ENCODE results near the gene CRYGD. TPM values are rescaled to one million over a fixed set of nuclear protein-coding genes. Genes with fewer than 3 reads are reported as not detected.

Gene CRYGD
- total RNA-seq, 1 donor from 2014 or later = not detected

DNA sequence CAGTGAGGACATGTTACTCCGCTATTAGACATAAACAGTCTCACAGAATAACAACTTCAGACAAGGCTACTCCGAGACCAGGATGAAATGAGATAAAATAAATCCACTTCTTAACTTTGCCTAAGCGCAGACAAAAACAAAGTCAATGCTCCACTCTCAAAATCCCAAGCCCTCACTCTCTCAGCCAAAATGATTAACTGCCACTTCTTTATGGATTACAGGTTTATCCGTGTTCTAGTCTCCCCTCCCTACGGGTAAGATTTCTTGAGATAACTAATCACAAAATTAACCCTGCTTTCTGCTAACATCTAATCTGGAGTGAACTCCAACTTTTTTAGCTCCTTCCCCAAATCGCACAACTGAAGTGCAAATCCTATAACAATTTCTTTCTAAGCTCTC is 6.4 kb upstream of the CRYGD start:
- Histone ChIP-seq H2AFZ (ENCODE audit: low read depth, low read length) (no peak overlapping the region), H3K79me2 (ENCODE audit: insufficient read depth, low read length) (no peaks in the 10 kb centered on the region), H4K20me1 (ENCODE audit: insufficient read depth, low read length) (no peaks in the 10 kb centered on the region), H3K9me3 (ENCODE audit: insufficient read depth, low read depth, low read length) (no peaks in the 10 kb centered on the region), H3K4me1 (ENCODE audit: insufficient read depth, low read length) (peaks cover 7% of the 10 kb centered on the region), H3K36me3 (ENCODE audit: insufficient read depth, low read length) (no peaks in the 10 kb centered on the region), H3K9ac (ENCODE audit: low read length) (no peak overlapping the region), H3K27ac (ENCODE audit: low read depth, low read length) (no peak overlapping the region), H3K4me3 (ENCODE audit: insufficient read depth, low read depth, low read length) (no peak overlapping the region), H3K4me2 (ENCODE audit: low read length) (no peak overlapping the region), H3K27me3 (ENCODE audit: insufficient read depth, low read length) (no peaks in the 10 kb centered on the region)
- FAIRE-seq (no peak), DNase-seq (ENCODE audit: low read depth) (no peak)
- TF ChIP-seq, protein P1, sequence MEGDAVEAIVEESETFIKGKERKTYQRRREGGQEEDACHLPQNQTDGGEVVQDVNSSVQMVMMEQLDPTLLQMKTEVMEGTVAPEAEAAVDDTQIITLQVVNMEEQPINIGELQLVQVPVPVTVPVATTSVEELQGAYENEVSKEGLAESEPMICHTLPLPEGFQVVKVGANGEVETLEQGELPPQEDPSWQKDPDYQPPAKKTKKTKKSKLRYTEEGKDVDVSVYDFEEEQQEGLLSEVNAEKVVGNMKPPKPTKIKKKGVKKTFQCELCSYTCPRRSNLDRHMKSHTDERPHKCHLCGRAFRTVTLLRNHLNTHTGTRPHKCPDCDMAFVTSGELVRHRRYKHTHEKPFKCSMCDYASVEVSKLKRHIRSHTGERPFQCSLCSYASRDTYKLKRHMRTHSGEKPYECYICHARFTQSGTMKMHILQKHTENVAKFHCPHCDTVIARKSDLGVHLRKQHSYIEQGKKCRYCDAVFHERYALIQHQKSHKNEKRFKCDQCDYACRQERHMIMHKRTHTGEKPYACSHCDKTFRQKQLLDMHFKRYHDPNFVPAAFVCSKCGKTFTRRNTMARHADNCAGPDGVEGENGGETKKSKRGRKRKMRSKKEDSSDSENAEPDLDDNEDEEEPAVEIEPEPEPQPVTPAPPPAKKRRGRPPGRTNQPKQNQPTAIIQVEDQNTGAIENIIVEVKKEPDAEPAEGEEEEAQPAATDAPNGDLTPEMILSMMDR (IDR thresholded peaks at IDR 0.05; ENCODE audit: insufficient read depth, low read depth, low read length) = no peak
- no peak for TF ChIP-seq EZH2 (IDR thresholded peaks at IDR 0.05; ENCODE audit: insufficient read depth, low read length)
- no peaks in the 10 kb centered on the region for H3K36me3 Mint-ChIP-seq (ENCODE audit: low read depth, unreplicated experiment)
- H3K4me1 Mint-ChIP-seq (ENCODE audit: low read depth, unreplicated experiment) = peaks cover 14% of the 10 kb centered on the region
- no peaks in the 10 kb centered on the region for H3K27me3 Mint-ChIP-seq (ENCODE audit: low read depth, unreplicated experiment)
- H3K9me3 Mint-ChIP-seq (ENCODE audit: unreplicated experiment) = no peaks in the 10 kb centered on the region
- H3K27ac Mint-ChIP-seq (ENCODE audit: unreplicated experiment) = peak overlapping the region; percentile 15
- no peak overlapping the region for H3K4me3 Mint-ChIP-seq (ENCODE audit: unreplicated experiment)

- DNase-seq (ENCODE audit: low read depth) (peak; percentile 26), FAIRE-seq (no peak)
- H3K9ac ChIP-seq (ENCODE audit: low read length) = no peak within 1 kb of the TSS
- peaks cover 7% of the 10 kb centered on the region for H3K4me1 ChIP-seq (ENCODE audit: insufficient read depth, low read length)
- H3K27me3 ChIP-seq (ENCODE audit: insufficient read depth, low read length) = peaks cover 3% of the 10 kb centered on the region
- H3K36me3 ChIP-seq (ENCODE audit: insufficient read depth, low read length) = no peaks in the 10 kb centered on the region
- H3K9me3 ChIP-seq (ENCODE audit: insufficient read depth, low read depth, low read length) = no peaks in the 10 kb centered on the region
- peak within 1 kb of the TSS; percentile 9 for H2AFZ ChIP-seq (ENCODE audit: low read depth, low read length)
- H3K4me1 Mint-ChIP-seq (ENCODE audit: low read depth, unreplicated experiment) = peaks cover 14% of the 10 kb centered on the region
- peak within 1 kb of the TSS; percentile 44 for H3K4me2 ChIP-seq (ENCODE audit: low read length)
- peak within 1 kb of the TSS; percentile 15 for H3K27ac Mint-ChIP-seq (ENCODE audit: unreplicated experiment)
- no peak within 1 kb of the TSS for H3K4me3 Mint-ChIP-seq (ENCODE audit: unreplicated experiment)
- no peaks in the 10 kb centered on the region for H3K9me3 Mint-ChIP-seq (ENCODE audit: unreplicated experiment)
- H3K27me3 Mint-ChIP-seq (ENCODE audit: low read depth, unreplicated experiment) = peaks cover 4% of the 10 kb centered on the region
- no peaks in the 10 kb centered on the region for H3K36me3 Mint-ChIP-seq (ENCODE audit: low read depth, unreplicated experiment)
- H3K79me2 ChIP-seq (ENCODE audit: insufficient read depth, low read length) = no peaks in the 10 kb centered on the region
- no peaks in the 10 kb centered on the region for H4K20me1 ChIP-seq (ENCODE audit: insufficient read depth, low read length)
- H3K27ac ChIP-seq (ENCODE audit: low read depth, low read length) = no peak within 1 kb of the TSS
- TF ChIP-seq, protein P1 (IDR thresholded peaks at IDR 0.05; ENCODE audit: insufficient read depth, low read depth, low read length) = no peak
- no peak for TF ChIP-seq EZH2 (IDR thresholded peaks at IDR 0.05; ENCODE audit: insufficient read depth, low read length)
- no peak within 1 kb of the TSS for H3K4me3 ChIP-seq (ENCODE audit: insufficient read depth, low read depth, low read length)
These were observed 5.7 kb upstream of the CRYGD start, which contains the start of gene CRYGC for GRCh38 chr2:208129744-208130711. CRYGC (minus strand) TSS chr2:208129828; CDS start chr2:208129792, 36 bp downstream.

Data from astrocyte (in vitro differentiated cells and primary cell).